Liver (tissue), 9 donors: ENCODE measurements around the gene P2RY13. TPM values are rescaled to one million over a fixed set of nuclear protein-coding genes. Genes with fewer than 3 reads are reported as not detected.

Source experiments
- DNase-seq: peaks from one replicate; pipeline ENCODE4 v3.0.0-alpha.2; 2017; ENCODE audit warnings: low spot score
- H3K27ac ChIP-seq, 2 donors: one replicate each; pipeline ENCODE4 v1.7.0; 2013; ENCODE audit warnings: inconsistent platforms in 2 of 2, low read length in 2 of 2, control low read depth in 1 of 2, low read depth in 1 of 2, mild to moderate bottlenecking in 1 of 2
- H3K27me3 ChIP-seq, 4 donors: one replicate each; pipeline versions ENCODE4 v1.6.1 to v1.7.0; 2013; ENCODE audit warnings: low read length in 3 of 4, inconsistent platforms in 1 of 4, mild to moderate bottlenecking in 1 of 4, moderate library complexity in 1 of 4; ENCODE audit not compliant: control insufficient read depth in 4 of 4, insufficient read depth in 4 of 4
- H3K36me3 ChIP-seq, 4 donors: one replicate each; pipeline versions ENCODE4 v1.6.1 to v1.7.0; 2013; ENCODE audit warnings: low read length in 3 of 4, mild to moderate bottlenecking in 3 of 4, low read depth in 1 of 4, moderate library complexity in 1 of 4; ENCODE audit not compliant: control insufficient read depth in 4 of 4, insufficient read depth in 3 of 4
- H3K4me1 ChIP-seq, 4 donors: one replicate each; pipeline versions ENCODE4 v1.6.1 to v1.7.0; 2013; ENCODE audit warnings: low read length in 3 of 4, mild to moderate bottlenecking in 3 of 4, moderate library complexity in 1 of 4; ENCODE audit not compliant: control insufficient read depth in 4 of 4, insufficient read depth in 4 of 4
- H3K4me3 ChIP-seq, 3 donors: one replicate each; pipeline versions ENCODE4 v1.6.1 to v1.7.0; 2013; ENCODE audit warnings: low read length in 3 of 3, control low read depth in 1 of 3, low read depth in 1 of 3, mild to moderate bottlenecking in 1 of 3
- H3K9ac ChIP-seq, 2 donors: one replicate each; pipeline ENCODE4 v1.7.0; 2013; ENCODE audit warnings: low read length in 2 of 2, mild to moderate bottlenecking in 2 of 2, moderate library complexity in 2 of 2, control low read depth in 1 of 2, low read depth in 1 of 2
- H3K9me3 ChIP-seq, 4 donors: one replicate each; pipeline versions ENCODE4 v1.6.1 to v1.7.0; 2013; ENCODE audit warnings: low read length in 3 of 4; ENCODE audit not compliant: control insufficient read depth in 4 of 4
- CTCF ChIP-seq: fragments of 150-350 bp; IDR thresholded peaks from 2 replicates; pipeline ENCODE4 v1.5.1; 2017; ENCODE audit warnings: improper control_type of control experiment, low read depth, low read length; ENCODE audit not compliant: missing input control
- EGR1 ChIP-seq, 2 donors: IDR thresholded peaks; 2 replicates each; pipeline ENCODE4 v1.6.1; 2016 to 2018; ENCODE audit warnings: antibody characterized with exemption in 2 of 2, low read depth in 2 of 2
- FOXA1 ChIP-seq: IDR thresholded peaks from 2 replicates; pipeline ENCODE4 v1.6.1; 2016; ENCODE audit warnings: antibody characterized with exemption
- FOXA2 ChIP-seq: IDR thresholded peaks from 2 replicates; pipeline ENCODE4 v1.6.1; 2016; ENCODE audit warnings: antibody characterized with exemption
- GABPA ChIP-seq, 2 donors: IDR thresholded peaks in 1 of 2; conservative IDR thresholded peaks in 1 of 2; 2 replicates each; pipeline ENCODE4 v1.6.1; 2016; ENCODE audit warnings: antibody characterized with exemption in 2 of 2, mild to moderate bottlenecking in 1 of 2, moderate library complexity in 1 of 2
- HNF4A ChIP-seq, 2 donors: conservative IDR thresholded peaks; 2 replicates each; pipeline ENCODE4 v1.6.1; 2016; ENCODE audit warnings: antibody characterized with exemption in 2 of 2, mild to moderate bottlenecking in 2 of 2
- HNF4G ChIP-seq: IDR thresholded peaks from 2 replicates; pipeline ENCODE4 v1.6.1; 2016; ENCODE audit warnings: antibody characterized with exemption
- JUND ChIP-seq, 2 donors: IDR thresholded peaks; 2 replicates each; pipeline ENCODE4 v1.6.1; 2016; ENCODE audit warnings: antibody characterized with exemption in 2 of 2
- MAX ChIP-seq: IDR thresholded peaks from 2 replicates; pipeline ENCODE4 v1.6.1; 2016; ENCODE audit warnings: antibody characterized with exemption
- NR2F2 ChIP-seq: IDR thresholded peaks from 2 replicates; pipeline ENCODE4 v1.6.1; 2016; ENCODE audit warnings: antibody characterized with exemption
- RAD21 ChIP-seq, 2 donors: IDR thresholded peaks; 2 replicates each; pipeline ENCODE4 v1.6.1; 2016; ENCODE audit warnings: antibody characterized with exemption in 2 of 2, mild to moderate bottlenecking in 2 of 2
- RXRA ChIP-seq, 2 donors: IDR thresholded peaks; 2 replicates each; pipeline ENCODE4 v1.6.1; 2017 to 2018; ENCODE audit warnings: antibody characterized with exemption in 2 of 2, mild to moderate bottlenecking in 1 of 2
- SP1 ChIP-seq: IDR thresholded peaks from 2 replicates; pipeline ENCODE4 v1.6.1; 2018; ENCODE audit warnings: antibody characterized with exemption, mild to moderate bottlenecking
- TAF1 ChIP-seq: conservative IDR thresholded peaks from 2 replicates; pipeline ENCODE4 v1.6.1; 2016; ENCODE audit warnings: antibody characterized with exemption, mild to moderate bottlenecking
- YY1 ChIP-seq: IDR thresholded peaks from 2 replicates; pipeline ENCODE4 v1.6.1; 2016; ENCODE audit warnings: antibody characterized with exemption, mild to moderate bottlenecking
- ZBTB33 ChIP-seq: IDR thresholded peaks from 2 replicates; pipeline ENCODE4 v1.6.1; 2016; ENCODE audit warnings: antibody characterized with exemption
- WGBS: extraction: QIAGEN DNeasy Blood & Tissue Kit; methylation state at CpG from one replicate; pipeline ENCODE4 v1.1.7; 2013; 5-methylcytosine and 5-hydroxymethylcytosine counted together
- polyA plus RNA-seq, 2 donors: library from polyadenylated mRNA; stranded (reverse) in 1 of 2; unstranded in 1 of 2; fragments of 200-250 nt in 1 of 2; fragments of >200 nt in 1 of 2; fragmentation: Nextera tagmentation in 1 of 2; extraction: Ambion mirVana in 1 of 2; gene quantifications; one replicate each; pipeline versions ENCODE4 v1.2.1 to v1.2.3, GENCODE V29; 2013 to 2015
- total RNA-seq, 2 donors: library from RNA; depleted of rRNA; stranded (reverse); fragments of >200 nt; gene quantifications; one replicate each; pipeline ENCODE4 v1.2.3, GENCODE V29; 2014
- donor health status: healthy.
- donor health status: healthy.
- donor health status: healthy.
- donor health status: healthy.
- donor health status: healthy.

Gene P2RY13
- total and polyA plus RNA-seq, 4 donors, result 1.3 to 6.1 (median 3.2) TPM

DNA sequence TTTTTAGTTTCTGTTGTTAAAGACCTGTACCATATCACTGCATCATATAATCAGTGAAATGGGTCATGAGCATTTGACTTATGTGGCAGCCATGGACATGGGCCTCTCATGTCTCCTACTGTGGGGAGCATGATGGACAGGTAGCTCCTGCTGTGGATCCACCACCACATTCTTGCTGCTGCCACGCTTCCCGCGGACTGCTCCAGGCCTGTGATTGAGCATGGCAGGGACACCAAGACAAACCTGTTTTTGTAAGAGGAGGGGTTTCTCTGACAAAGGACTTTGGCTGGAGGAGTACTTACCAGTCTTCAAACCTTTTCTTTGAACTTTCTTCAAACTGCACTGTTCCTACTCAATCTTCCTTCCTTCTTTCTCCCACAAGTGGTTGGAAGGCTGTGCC lies 33.1 kb downstream of the P2RY13 start:
- 84% methylated on average over 3 of the region's 3 CpGs for WGBS
- peaks cover 0 to 2% (median 0%) of the 10 kb centered on the region in 4 donors for H3K27me3 ChIP-seq
- H3K9me3 ChIP-seq, result no peaks in the 10 kb centered on the region
- TF ChIP-seq CTCF (no peak), JUND (IDR thresholded peaks at IDR 0.05) (no peak), YY1 (no peak), MAX (no peak)
- no peak overlapping the region for H3K9ac ChIP-seq
- H3K4me3 ChIP-seq, result no peak overlapping the region
- no peak for DNase-seq
- H3K4me1 ChIP-seq, result no peaks in the 10 kb centered on the region
- no peaks in the 10 kb centered on the region for H3K36me3 ChIP-seq
- H3K27ac ChIP-seq, result no peak overlapping the region

- H3K36me3 ChIP-seq, result no peaks in the 10 kb centered on the region
- H3K27ac ChIP-seq, result no peak overlapping the region
- H3K9ac ChIP-seq, result no peak overlapping the region
- H3K9me3 ChIP-seq, result no peaks in the 10 kb centered on the region
- no peak for DNase-seq
- no peak overlapping the region for H3K4me3 ChIP-seq
- no peaks in the 10 kb centered on the region for H3K27me3 ChIP-seq
- WGBS, result 71% methylated on average over 6 of the region's 6 CpGs
- no peaks in the 10 kb centered on the region for H3K4me1 ChIP-seq
- TF ChIP-seq ZBTB33, result no peak
- no peak for TF ChIP-seq TAF1
- TF ChIP-seq NR2F2, result no peak
- TF ChIP-seq HNF4A (conservative IDR thresholded peaks at IDR 0.05), result no peak
- no peak for TF ChIP-seq CTCF
- TF ChIP-seq JUND (IDR thresholded peaks at IDR 0.05), result no peak
- no peak for TF ChIP-seq RXRA (IDR thresholded peaks at IDR 0.05)
- TF ChIP-seq YY1, result no peak
- TF ChIP-seq GABPA (IDR thresholded peaks at IDR 0.05 in 1 of 2, conservative IDR thresholded peaks at IDR 0.05 in 1 of 2), result no peak
- TF ChIP-seq EGR1 (IDR thresholded peaks at IDR 0.05; ENCODE audit: low read depth in 2 of 2), result no peak
- TF ChIP-seq RAD21 (IDR thresholded peaks at IDR 0.05), result no peak
- TF ChIP-seq HNF4G, result no peak
- TF ChIP-seq FOXA2, result no peak
- TF ChIP-seq FOXA1, result no peak
- TF ChIP-seq SP1, result no peak
Measured at GRCh38 chr3:151293127-151293526, 36.2 kb downstream of the P2RY13 start.
